Stimulated activated CD8-positive, alpha-beta memory T cell treated with anti-CD3 and anti-CD28 coated beads, Interleukin-4, amount 100 ng/mL, for 1 hour (primary cell): ENCODE measurements around the gene RABL2B.
"Not testable (repeated sequence)": the region's sequence is repeated elsewhere in the genome, so short reads cannot be mapped to it uniquely, and the experiment has no call there.

Source experiments
- DNase-seq, 2 donors: peaks; one replicate each; pipeline ENCODE4 v3.0.0-alpha.2; 2020; ENCODE audit warnings: low read depth in 2 of 2, low spot score in 1 of 2

The RABL2B gene

DNA sequence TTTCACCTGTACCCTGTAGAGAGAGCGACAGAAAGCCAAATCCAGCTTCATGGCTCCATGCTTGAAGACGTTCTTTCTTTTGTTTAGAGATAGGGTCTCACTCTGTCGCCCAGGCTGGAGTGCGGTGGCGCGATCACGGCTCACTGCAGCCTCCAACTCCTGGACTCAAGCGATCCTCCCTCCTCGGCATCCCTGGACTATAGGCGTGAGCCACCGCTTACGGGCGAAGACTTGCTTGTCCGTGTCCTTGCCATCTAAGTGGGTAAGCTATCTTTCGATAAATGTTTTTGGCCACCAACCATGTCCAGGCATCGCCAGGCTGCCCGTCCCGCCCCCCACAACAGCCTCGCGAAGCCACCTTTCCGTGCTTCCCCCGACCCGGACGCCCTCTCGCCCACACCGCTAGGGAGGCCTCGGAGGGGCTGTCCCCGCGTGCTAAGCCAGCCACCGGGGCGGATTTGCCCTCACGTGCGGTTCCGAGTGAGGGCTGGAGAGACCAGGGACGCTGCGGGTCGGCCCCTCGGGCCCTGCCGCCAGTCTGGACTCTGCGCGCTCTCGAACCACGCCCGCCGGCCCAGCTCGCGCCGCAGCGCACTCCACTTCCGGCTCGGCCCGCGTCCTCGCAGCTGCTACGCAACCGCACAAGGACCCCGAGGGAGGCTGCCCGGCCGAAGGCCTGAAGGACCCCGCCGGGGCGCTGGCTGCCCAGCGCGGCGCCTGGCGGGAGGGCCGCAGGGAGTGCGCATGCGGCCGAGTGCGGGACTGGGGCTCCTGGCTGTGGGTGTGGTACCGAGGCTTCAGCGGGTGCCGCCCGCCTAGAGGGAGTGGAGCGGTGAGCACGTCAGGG lies at the start of gene RABL2B:
Gene RABL2B, minus strand, starts transcription at position 604 of the 847 bp plus-strand sequence. CDS start 1,342 bp downstream, outside the sequence.
- DNase-seq: peak; percentile 68 to 72

DNA sequence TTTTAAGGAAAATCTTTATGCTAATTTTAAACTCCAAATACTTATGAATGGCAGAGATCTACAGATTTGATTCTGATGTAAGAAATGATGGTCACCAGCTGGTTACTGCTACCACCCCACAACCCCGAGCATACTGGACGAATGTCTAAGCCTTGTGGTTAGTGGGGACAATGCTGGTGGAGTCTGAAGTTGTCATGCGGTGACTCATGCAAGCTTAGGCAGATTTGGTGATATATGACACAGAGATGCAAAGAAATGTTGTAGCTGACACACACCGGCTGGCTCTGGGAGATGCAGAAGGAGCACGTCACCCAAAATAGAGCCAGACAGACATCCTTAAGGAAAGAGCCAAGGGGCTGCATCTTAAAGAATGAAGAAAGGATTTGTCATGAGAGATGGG lies 3.5 kb upstream of the RABL2B start:
- not testable (repeated sequence) for DNase-seq

DNA sequence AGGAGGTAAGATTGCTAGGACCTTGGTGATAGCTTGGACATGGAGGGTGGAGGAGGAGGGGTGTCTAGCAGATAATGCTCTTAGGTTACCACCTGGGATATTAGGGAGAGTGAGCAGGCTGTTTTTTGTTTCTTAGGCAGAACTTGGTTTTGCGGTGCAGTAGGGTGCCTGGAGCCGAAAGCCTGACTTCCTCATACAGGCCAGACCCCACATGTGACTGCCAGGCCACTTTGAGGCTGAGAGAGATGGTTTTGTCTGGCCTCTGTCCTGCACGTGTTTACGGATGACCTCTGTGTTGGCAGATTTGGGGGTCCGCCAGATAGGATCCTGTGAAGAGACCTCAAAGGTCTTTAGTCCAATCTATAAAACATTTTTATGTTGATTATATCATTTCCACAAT lies 1.9 kb upstream of the RABL2B start:
- not testable (repeated sequence) for DNase-seq

DNA sequence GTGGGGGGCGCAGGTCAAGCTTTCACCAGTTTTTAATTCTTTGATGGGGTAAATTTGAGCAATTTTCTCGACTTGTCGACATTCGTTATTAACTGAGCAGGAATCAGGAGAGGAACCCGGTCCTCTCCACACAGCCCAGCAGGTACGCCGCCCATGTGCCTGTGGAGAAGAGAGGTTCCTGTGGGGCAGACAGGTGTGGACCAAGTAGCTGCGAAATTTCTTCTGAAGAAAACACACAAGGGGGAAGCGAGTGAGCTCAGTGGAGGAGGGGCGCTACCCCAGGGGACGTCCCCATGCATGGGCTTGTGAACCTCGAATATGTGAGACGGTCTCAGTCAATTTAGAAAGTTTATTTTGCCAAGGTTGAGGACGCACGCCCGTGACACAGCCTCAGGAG lies 442 bp upstream of the RABL2B start:
- DNase-seq: not testable (repeated sequence)

DNA sequence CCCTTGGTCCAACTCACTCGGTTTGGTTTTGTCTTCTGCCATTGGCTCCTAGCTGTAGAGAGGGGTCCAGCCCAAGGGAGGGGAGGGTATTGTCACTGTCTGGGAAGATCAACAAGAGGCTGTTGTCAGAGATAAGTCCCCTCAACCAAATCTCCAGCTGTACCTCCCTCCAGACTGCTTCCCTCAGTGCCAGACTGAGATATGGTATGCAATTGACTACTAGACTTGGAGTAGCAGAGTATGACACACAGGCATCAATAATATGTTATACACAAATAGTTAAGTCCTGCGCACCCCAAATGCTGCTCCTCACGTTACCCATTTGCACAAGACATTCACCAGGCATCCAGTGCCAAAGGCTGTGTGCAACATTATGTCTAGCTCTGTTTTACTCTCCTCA lies 1.2 kb downstream of the RABL2B start:
- DNase-seq: not testable (repeated sequence)

DNA sequence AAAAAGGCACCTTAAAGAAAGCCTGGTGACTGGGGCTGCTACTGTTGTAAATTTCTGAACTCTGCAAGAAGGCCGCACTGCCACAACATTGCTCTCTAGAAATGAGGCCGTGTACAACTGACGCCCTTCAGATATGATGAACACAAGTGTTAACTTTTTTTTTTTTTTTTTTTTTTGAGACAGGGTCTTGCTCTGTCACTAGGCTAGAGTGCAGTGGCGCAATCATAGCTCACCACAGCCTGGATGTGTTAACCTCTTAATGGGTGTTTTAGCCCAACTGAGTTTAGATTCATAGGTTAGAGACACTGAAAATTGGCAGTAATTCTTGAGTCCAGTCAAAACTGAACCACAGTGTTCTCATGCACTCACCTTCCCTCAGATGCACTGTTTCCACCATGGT lies 3.2 kb downstream of the RABL2B start:
- DNase-seq: not testable (repeated sequence)

DNA sequence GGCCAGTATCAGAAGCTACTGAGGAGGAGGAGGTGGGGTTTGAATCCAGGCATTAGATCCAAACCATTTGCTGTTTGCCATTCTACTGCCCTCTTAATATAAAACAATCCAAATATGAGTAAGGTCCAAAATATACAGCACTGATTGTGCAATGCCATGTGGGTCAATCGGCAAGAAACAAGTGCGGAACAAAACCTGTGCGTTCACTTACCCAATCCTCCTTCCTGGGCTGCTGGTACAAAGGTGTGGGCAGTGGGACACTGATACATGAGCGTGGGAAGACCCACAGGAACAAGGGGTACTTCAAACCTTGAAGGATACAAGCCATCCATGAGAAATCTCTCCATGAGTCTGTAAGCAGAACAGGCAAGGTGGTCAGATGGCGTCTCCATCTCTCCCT lies 5.8 kb downstream of the RABL2B start:
- DNase-seq: not testable (repeated sequence)

DNA sequence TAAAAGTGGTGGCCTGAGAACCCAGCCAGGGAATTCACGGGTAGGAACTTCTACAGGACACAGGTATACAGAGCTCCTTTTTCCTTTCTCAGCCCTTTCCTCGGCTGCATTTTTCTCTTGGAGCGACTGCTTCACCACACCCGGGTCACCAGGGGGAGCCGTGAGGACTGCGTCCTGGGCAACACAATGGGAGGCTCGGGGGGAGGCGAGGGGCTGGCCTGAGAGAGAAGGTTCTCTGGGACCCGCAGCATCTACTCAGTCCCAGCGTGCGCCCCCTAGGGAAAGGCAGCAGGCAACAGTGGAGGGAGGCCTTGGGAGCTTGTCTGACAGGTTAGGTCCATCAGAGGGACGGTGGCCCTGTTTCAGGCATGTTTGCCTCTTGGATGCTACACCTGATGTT lies 8.3 kb downstream of the RABL2B start:
- DNase-seq: not testable (repeated sequence)

DNA sequence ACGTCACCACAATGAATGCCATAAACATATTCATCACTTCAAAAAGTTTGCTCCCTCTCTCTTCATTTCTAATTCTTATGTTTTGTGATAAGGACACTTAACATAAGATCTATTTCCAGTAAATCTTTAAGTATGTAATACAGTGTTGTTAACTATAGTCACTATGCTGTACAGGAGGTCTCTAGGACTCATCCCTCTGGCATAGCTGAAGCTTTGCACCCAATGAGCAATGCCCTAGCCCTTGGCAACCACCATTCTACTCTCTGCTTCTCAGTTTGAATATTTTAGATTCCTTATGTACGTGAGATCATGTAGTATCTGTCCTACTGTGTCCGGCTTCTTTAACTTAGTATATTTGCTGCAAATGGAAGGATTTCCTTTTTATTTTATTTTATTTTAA lies 19.1 kb downstream of the RABL2B start:
- not testable (repeated sequence) for DNase-seq

DNA sequence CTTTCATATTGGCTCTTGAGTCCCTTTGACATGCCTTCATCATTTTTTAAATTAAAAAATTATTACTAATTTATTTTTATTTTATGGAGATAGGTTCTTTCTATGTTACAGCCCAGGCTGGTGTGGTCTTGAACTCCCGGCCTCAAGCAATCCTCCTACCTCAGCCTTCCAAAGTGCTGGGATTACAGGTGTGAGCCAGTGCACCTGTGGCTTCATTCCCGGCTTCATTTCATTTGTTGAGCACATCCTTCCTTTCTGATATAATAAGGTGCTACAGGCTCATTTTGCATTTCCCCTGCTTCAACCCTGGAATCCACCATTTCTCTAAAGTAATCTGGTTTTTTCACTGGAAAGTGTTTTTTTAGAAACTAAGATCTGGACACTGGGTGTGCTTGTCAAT lies 21.6 kb downstream of the RABL2B start:
- not testable (repeated sequence) for DNase-seq

DNA sequence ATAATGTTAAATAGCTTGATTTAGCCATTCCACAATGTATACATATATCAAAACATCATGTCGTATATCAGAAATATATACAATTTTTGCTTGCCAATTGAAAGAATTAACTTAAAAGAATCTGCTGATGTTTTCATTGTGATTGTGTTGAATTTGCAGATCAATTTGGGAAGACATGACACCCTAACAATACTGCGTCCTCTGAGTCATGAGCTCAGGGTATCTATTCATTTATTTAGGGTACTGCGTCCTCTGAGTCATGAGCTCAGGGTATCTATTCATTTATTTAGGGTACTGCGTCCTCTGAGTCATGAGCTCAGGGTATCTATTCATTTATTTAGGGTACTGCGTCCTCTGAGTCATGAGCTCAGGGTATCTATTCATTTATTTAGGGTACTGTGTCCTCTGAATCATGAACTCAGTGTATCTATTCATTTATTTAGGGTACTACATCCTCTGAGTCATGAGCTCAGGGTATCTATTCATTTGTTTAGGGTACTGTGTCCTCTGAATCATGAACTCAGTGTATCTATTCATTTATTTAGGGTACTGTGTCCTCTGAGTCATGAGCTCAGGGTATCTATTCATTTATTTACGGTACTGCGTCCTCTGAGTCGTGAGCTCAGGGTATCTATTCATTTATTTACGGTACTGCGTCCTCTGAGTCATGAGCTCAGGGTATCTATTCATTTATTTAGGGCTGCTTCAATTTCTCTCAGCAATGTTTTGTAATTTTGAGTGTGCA lies 23.7 kb downstream of the RABL2B start:
- not testable (repeated sequence) for DNase-seq

DNA sequence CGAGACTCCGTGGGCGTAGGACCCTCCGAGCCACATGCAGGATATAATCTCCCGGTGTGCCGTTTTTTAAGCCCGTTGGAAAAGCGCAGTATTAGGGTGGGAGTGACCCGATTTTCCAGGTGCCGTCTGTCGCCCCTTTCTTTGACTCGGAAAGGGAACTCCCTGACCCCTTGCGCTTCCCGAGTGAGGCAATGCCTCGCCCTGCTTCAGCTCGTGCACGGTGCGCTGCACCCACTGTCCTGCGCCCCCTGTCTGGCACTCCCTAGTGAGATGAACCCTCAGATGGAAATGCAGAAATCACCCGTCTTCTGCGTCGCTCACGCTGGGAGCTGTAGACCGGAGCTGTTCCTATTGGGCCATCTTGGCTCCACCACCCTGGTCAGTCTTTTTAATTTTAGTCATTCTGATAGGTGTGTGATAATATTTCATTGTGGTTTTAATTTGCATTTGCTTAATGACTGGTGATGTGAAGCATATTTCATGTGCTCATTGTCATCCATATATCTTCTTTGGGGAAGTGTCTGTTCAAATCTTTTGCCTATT lies 26.4 kb downstream of the RABL2B start:
- peak; percentile 9 to 49 for DNase-seq

DNA sequence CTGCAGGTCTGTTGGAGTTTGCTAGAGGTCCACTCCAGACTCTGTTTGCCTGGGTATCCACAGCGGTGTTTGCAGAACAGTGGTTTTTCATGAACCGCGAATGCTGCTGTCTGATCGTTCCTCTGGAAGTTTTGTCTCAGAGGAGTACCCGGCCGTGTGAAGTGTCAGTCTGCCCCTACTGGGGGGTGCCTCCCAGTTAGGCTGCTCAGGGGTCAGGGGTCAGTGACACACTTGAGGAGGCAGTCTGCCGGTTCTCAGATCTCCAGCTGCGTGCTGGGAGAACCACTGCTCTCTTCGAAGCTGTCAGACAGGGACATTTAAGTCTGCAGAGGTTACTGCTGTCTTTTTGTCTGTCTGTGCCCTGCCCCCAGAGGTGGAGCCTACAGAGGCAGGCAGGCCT lies 27.0 kb downstream of the RABL2B start:
- DNase-seq: not testable (repeated sequence)

DNA sequence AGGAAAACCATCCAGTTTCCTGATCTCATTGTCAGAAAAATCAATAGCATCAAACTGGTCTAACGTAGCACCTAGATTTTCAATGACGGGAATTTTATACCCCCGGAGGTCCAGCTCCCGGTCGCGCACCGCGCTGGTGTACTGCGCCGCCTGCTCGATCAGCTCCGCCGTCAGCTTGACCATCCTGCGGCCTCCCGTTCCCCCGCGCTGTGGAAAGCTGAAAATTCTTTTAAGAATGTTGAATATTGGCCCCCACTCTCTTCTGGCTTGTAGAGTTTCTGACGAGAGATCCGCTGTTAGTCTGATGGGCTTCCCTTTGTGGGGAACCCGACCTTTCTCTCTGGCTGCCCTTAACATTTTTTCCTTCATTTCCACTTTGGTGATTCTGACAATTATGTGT lies 28.2 kb downstream of the RABL2B start:
- not testable (repeated sequence) for DNase-seq

DNA sequence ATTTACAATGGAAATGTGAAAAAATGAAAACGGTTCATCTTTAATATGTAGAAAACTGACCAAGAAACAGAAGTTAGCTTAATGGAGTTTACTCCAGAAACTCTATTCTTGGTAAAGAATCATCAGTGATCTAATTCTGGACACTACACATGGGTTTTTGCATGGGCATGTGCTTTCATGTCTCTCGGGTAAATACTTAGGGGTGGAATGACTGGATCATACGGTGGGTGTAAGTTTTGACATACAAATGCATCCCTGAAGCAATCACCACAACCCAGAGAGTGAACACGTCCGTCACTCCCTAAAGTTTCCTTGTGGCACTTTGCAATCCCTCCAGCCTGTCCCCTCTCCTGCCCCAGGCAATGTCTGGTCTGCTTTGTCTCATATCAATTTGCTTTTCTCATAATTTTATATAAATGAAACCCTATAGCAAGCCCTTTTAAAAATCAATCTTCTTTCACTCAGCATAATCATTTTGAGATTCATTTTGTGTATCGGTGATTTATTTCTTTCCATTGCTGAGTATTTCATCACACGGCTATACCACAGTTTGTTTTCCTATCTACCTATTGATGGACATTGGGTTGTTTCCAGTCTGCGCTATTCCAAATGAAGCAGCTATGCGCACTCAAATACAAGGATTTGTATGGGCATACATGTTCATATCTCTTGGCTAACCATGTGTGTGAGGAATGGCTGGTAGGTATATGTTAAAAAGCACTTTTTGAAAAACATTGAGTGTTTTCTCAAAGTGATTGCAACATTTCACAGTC lies 33.9 kb downstream of the RABL2B start:
- DNase-seq: not testable (repeated sequence)

DNA sequence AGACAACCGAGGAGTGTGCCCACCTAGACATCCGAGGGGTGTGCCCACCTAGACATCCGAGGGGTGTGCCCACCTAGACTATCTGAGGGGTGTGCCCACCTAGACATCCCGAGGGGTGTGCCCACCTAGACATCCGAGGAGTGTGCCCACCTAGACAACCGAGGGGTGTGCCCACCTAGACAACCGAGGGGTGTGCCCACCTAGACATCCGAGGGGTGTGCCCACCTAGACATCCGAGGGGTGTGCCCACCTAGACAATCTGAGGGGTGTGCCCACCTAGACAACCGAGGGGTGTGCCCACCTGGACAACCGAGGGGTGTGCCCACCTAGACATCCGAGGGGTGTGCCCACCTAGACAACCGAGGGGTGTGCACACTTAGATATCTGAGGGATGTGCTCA lies 34.8 kb downstream of the RABL2B start:
- not testable (repeated sequence) for DNase-seq

DNA sequence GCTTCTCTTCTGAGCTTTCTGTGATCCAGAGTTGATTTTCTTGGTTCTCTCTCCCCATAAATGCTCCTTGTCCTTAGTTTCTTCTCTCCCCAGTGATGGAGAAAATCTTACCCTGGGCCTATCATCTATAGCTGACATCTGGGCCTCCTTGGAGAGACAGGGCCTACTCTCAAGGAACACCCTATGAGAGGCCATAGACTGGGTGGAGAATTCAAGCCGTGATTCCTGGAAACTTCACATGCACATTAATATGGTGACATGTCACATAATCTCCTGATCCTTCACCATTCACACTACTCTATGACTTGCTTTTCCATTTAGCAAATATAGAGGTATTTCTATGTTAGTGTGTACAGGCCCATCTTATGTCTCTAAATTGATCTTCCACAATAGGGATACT lies 35.9 kb downstream of the RABL2B start:
- not testable (repeated sequence) for DNase-seq

DNA sequence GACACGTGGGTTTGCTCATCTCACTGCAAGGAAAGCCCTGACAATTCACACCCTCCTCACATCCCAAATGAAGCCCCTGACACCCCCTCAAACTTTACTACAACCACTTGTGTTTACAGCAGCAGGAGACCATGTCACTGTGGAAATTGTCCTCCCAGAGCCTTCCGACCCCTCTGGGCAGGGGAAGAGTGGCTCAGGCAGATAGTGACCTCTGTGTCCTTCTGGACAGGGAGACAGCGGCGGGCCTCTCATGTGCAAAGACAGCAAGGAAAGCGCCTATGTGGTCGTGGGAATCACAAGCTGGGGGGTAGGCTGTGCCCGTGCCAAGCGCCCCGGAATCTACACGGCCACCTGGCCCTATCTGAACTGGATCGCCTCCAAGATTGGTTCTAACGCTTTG lies 39.0 kb downstream of the RABL2B start:
- DNase-seq: not testable (repeated sequence)

DNA sequence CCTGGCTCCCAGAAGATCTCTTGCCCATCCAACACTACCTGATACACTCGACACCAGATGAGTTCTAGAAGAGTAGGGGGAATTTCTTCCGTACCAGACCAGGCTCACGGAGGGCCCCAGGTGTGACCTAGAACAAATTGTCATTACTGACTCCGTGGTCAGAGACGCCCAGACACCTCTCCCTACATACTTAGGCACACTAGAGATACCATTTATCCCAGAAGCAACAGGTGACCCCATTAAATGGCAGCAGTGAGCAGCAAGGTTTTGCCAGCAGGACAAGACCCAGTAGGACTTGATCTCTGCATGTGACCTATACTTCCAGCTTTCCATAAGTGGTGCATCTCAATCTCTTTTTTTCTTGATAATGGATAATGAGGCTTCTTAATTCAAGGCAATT lies 42.7 kb downstream of the RABL2B start:
- DNase-seq: not testable (repeated sequence)

DNA sequence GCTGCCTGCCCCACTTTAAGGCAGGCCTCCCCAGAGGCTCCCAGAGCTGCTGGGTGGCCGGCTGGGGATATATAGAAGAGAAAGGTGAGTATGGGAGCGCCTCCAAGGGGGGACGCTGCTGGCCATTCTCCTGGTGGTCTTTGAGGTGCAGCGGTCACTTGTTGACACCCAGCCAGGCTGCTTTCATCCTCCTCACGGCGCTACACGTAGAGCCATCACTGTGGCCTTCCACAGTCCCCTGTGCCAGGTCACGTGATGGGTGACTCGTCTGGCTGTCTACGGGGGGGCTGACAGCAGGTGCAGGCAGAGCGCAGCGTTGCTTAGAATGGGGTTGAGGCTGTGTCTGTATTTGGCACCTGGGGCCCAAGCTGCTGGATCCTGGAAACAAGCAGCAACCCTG lies 43.5 kb downstream of the RABL2B start:
- DNase-seq: no peak

DNA sequence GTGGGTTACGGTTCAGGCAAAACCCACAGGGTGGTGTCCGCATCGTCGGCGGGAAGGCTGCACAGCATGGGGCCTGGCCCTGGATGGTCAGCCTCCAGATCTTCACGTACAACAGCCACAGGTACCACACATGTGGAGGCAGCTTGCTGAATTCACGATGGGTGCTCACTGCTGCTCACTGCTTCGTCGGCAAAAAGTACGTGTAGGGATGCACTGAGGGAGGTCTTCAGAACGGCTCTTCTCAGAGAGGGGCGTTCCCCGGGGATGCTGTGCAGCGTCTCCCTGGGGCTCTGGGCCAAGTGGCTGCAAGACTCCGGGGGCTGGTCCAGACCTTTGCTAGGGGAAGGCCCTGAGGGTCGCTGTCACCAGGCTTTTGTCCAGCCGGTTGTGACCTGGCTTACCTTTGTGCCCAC lies 44.2 kb downstream of the RABL2B start:
- no peak for DNase-seq
